Stimulated activated CD4-positive, alpha-beta T cell treated with anti-CD3 and anti-CD28 coated beads, TNF-alpha, amount 100 ng/mL, for 48 hours (primary cell): ENCODE measurements around the gene MBD3L2B.
A peak's percentile ranks its signal among the peaks of the same experiment; 100 is the strongest.
"Not testable (repeated sequence)": the region's sequence is repeated elsewhere in the genome, so short reads cannot be mapped to it uniquely, and the experiment has no call there.

ENCODE experiments used
- DNase-seq, 3 donors: peaks; one replicate each; pipeline ENCODE4 v3.0.0-alpha.2; 2020; ENCODE audit warnings: low read depth in 3 of 3

MBD3L2B gene

GRCh38 chr19:7021331-7021730 lies at the start of gene MBD3L2B:
TSS of gene MBD3L2B (minus strand) at chr19:7021431. CDS start at chr19:7021397, 34 bp downstream.
- DNase-seq, result not testable (repeated sequence)

- DNase-seq, result no peak
Measured at GRCh38 chr19:7069904-7070226, 48.6 kb upstream of the MBD3L2B start.

- peak; percentile 96 to 99 (median 96) for DNase-seq
Measured at GRCh38 chr19:7069042-7069903, 48.0 kb upstream of the MBD3L2B start, which contains the start of gene ZNF557. TSS of gene ZNF557 (plus strand) at chr19:7069703. CDS start at chr19:7075075, 5,372 bp downstream.

- DNase-seq, result no peak
Measured at GRCh38 chr19:7068599-7068998, 47.4 kb upstream of the MBD3L2B start.

GRCh38 chr19:7067716-7068115 lies 46.5 kb upstream of the MBD3L2B start:
- DNase-seq, result no peak

- not testable (repeated sequence) for DNase-seq
Measured at GRCh38 chr19:7067122-7067521, 45.9 kb upstream of the MBD3L2B start.

- no peak for DNase-seq
Measured at GRCh38 chr19:7063764-7064418, 42.7 kb upstream of the MBD3L2B start.

- no peak for DNase-seq
Measured at GRCh38 chr19:7063339-7063738, 42.1 kb upstream of the MBD3L2B start.

GRCh38 chr19:7059977-7060376 lies 38.7 kb upstream of the MBD3L2B start:
- not testable (repeated sequence) for DNase-seq

GRCh38 chr19:7058576-7058975 lies 37.3 kb upstream of the MBD3L2B start, which contains the start of gene MBD3L3:
TSS of gene MBD3L3 (minus strand) at chr19:7058676. CDS start at chr19:7058605, 71 bp downstream.
- DNase-seq, result not testable (repeated sequence)

- not testable (repeated sequence) for DNase-seq
Measured at GRCh38 chr19:7056371-7056770, 35.1 kb upstream of the MBD3L2B start.

- DNase-seq, result not testable (repeated sequence)
Measured at GRCh38 chr19:7055679-7056078, 34.4 kb upstream of the MBD3L2B start.

GRCh38 chr19:7054635-7055368 lies 33.6 kb upstream of the MBD3L2B start:
- DNase-seq, result not testable (repeated sequence)

- DNase-seq, result not testable (repeated sequence)
Measured at GRCh38 chr19:7052896-7053295, 31.7 kb upstream of the MBD3L2B start.

GRCh38 chr19:7051421-7051820 lies 30.2 kb upstream of the MBD3L2B start:
- DNase-seq, result not testable (repeated sequence)

GRCh38 chr19:7049021-7049420 lies 27.8 kb upstream of the MBD3L2B start, which contains the start of gene MBD3L2:
TSS of gene MBD3L2 (plus strand) at chr19:7049321. CDS start at chr19:7049374, 53 bp downstream.
- DNase-seq, result not testable (repeated sequence)

- not testable (repeated sequence) for DNase-seq
Measured at GRCh38 chr19:7041563-7041962, 20.3 kb upstream of the MBD3L2B start.

GRCh38 chr19:7040079-7040478 lies 18.8 kb upstream of the MBD3L2B start, which contains the start of gene MBD3L4:
TSS of gene MBD3L4 (minus strand) at chr19:7040179. CDS start at chr19:7040144, 35 bp downstream.
- DNase-seq, result not testable (repeated sequence)

GRCh38 chr19:7030278-7030677 lies 9.0 kb upstream of the MBD3L2B start, which contains the start of gene MBD3L5:
TSS of gene MBD3L5 (plus strand) at chr19:7030578. CDS start at chr19:7030612, 34 bp downstream.
- not testable (repeated sequence) for DNase-seq

- DNase-seq, result not testable (repeated sequence)
Measured at GRCh38 chr19:7028790-7029189, 7.6 kb upstream of the MBD3L2B start.

- no peak for DNase-seq
Measured at GRCh38 chr19:7018828-7019227, 2.4 kb downstream of the MBD3L2B start.

- DNase-seq, result no peak
Measured at GRCh38 chr19:7013678-7014077, 7.6 kb downstream of the MBD3L2B start.
